Nephron (organoid): ENCODE measurements around the gene ST3GAL4.
"Not testable (repeated sequence)": the region's sequence is repeated elsewhere in the genome, so short reads cannot be mapped to it uniquely, and the experiment has no call there.

Source experiments
- H3K27ac Mint-ChIP-seq, 3 experiments: 2 replicates each; pipeline ENCODE4 v1.8.0; 2020; ENCODE audit warnings: mixed read lengths in 3 of 3, mild to moderate bottlenecking in 2 of 3, moderate library complexity in 1 of 3
- H3K27me3 Mint-ChIP-seq: 2 replicates; pipeline ENCODE4 v1.8.0; 2021; ENCODE audit warnings: low read depth, mild to moderate bottlenecking, moderate library complexity, mixed read lengths
- H3K36me3 Mint-ChIP-seq: 2 replicates; pipeline ENCODE4 v1.8.0; 2020; ENCODE audit warnings: low read depth, mixed read lengths
- H3K4me1 Mint-ChIP-seq: 2 replicates; pipeline ENCODE4 v1.8.0; 2020; ENCODE audit warnings: mixed read lengths
- H3K4me3 Mint-ChIP-seq, 3 experiments: 2 replicates each; pipeline ENCODE4 v1.8.0; 2020; ENCODE audit warnings: mild to moderate bottlenecking in 3 of 3, mixed read lengths in 3 of 3, moderate library complexity in 2 of 3
- H3K9me3 Mint-ChIP-seq: 2 replicates; pipeline ENCODE4 v1.8.0; 2020; ENCODE audit warnings: mixed read lengths
- TF ChIP-seq, protein P1 (sequence below), 3 experiments: fragments of 200-600 bp; sonication (generic); IDR thresholded peaks; one replicate each; pipeline ENCODE4 v1.5.0; 2021; ENCODE audit warnings: antibody characterized with exemption in 3 of 3; ENCODE audit not compliant: unreplicated experiment in 3 of 3

The ST3GAL4 gene

GRCh38 chr11:126384449-126385070 is 29.1 kb downstream of the ST3GAL4 start:
- H3K9me3 Mint-ChIP-seq, result no peaks in the 10 kb centered on the region
- no peaks in the 10 kb centered on the region for H3K36me3 Mint-ChIP-seq
- H3K4me3 Mint-ChIP-seq, result no peak overlapping the region
- TF ChIP-seq, protein P1, sequence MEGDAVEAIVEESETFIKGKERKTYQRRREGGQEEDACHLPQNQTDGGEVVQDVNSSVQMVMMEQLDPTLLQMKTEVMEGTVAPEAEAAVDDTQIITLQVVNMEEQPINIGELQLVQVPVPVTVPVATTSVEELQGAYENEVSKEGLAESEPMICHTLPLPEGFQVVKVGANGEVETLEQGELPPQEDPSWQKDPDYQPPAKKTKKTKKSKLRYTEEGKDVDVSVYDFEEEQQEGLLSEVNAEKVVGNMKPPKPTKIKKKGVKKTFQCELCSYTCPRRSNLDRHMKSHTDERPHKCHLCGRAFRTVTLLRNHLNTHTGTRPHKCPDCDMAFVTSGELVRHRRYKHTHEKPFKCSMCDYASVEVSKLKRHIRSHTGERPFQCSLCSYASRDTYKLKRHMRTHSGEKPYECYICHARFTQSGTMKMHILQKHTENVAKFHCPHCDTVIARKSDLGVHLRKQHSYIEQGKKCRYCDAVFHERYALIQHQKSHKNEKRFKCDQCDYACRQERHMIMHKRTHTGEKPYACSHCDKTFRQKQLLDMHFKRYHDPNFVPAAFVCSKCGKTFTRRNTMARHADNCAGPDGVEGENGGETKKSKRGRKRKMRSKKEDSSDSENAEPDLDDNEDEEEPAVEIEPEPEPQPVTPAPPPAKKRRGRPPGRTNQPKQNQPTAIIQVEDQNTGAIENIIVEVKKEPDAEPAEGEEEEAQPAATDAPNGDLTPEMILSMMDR (IDR thresholded peaks at IDR 0.05; ENCODE audit: unreplicated experiment in 3 of 3), result no peak
- H3K27ac Mint-ChIP-seq, result no peak overlapping the region
- H3K27me3 Mint-ChIP-seq, result no peaks in the 10 kb centered on the region
- peaks cover 24% of the 10 kb centered on the region for H3K4me1 Mint-ChIP-seq

- Mint-ChIP-seq H3K9me3 (no peaks in the 10 kb centered on the region), H3K27ac (no peak overlapping the region), H3K36me3 (no peaks in the 10 kb centered on the region), H3K4me1 (peaks cover 31% of the 10 kb centered on the region), H3K4me3 (no peak overlapping the region), H3K27me3 (no peaks in the 10 kb centered on the region)
- TF ChIP-seq, protein P1 (IDR thresholded peaks at IDR 0.05; ENCODE audit: unreplicated experiment in 3 of 3), result no peak
These were observed 30.7 kb downstream of the ST3GAL4 start for GRCh38 chr11:126385991-126386728.

DNA sequence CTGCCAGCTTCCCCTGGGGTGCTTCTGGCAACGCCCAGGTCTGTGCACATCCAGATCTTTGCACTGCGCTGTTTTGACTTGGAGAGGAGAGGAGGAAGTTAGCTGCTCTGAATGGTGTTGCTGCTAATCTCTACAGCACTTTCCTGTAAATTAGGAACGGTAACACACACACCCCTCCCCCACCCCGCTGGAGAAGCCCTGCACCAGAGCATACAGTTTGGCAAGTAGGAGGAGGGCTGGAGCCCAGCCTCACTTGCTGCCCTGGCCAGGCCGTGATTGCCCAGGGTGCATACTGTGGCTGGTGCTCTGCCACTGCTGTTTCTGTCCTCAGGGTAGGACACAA is 31.2 kb downstream of the ST3GAL4 start:
- H3K36me3 Mint-ChIP-seq, H3K9me3 Mint-ChIP-seq, H3K27me3 Mint-ChIP-seq, H3K27ac Mint-ChIP-seq, H3K4me3 Mint-ChIP-seq: not testable (repeated sequence)
- H3K4me1 Mint-ChIP-seq, result peaks cover 36% of the 10 kb centered on the region

- TF ChIP-seq, protein P1 (IDR thresholded peaks at IDR 0.05; ENCODE audit: unreplicated experiment in 3 of 3), result no peak
- H3K27ac Mint-ChIP-seq, result peak overlapping the region in 1 of 3 experiments; percentile 38
- peaks cover 48% of the 10 kb centered on the region for H3K4me1 Mint-ChIP-seq
- H3K27me3 Mint-ChIP-seq, result no peaks in the 10 kb centered on the region
- no peaks in the 10 kb centered on the region for H3K9me3 Mint-ChIP-seq
- H3K36me3 Mint-ChIP-seq, result no peaks in the 10 kb centered on the region
- H3K4me3 Mint-ChIP-seq, result no peak overlapping the region
These were observed 32.4 kb downstream of the ST3GAL4 start for GRCh38 chr11:126387857-126388256.

- H3K9me3 Mint-ChIP-seq, result no peaks in the 10 kb centered on the region
- no peak overlapping the region for H3K4me3 Mint-ChIP-seq
- H3K27me3 Mint-ChIP-seq, result no peaks in the 10 kb centered on the region
- TF ChIP-seq, protein P1 (IDR thresholded peaks at IDR 0.05; ENCODE audit: unreplicated experiment in 3 of 3), result no peak
- no peak overlapping the region for H3K27ac Mint-ChIP-seq
- peaks cover 60% of the 10 kb centered on the region for H3K4me1 Mint-ChIP-seq
- H3K36me3 Mint-ChIP-seq, result no peaks in the 10 kb centered on the region
These were observed 34.9 kb downstream of the ST3GAL4 start for GRCh38 chr11:126390272-126390867.

DNA sequence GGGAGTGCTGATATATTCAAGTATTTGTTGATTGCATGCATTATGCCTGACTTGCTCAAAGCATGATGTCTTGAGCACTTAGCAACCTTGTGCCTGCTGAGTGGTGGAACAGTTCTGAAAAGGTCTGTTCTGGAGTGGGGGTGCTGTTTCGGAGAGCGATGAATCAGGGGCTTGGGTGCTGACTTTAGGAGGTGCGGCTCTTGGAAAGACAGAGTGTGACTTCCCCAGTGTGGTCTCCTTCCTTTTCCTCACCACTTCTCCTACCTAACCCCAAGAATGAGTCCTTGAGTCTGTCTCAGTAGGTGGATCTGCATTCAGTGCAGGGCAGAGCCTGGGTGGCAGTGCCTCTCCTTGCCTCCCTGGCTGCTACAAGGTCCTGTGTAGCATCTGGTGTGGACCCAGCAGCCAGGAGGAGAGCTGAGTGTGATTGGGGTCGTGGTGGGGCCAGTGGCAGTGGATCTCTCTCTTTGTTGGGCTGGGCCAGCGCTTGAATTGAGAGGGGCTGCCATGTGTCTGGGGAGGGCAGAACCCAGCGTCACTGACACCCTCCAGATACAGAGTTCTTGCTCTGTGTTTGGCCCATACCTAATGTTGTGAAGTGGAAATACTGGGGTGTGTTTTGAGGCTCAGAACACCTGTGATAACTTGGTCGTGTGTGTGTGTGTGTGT is 35.9 kb downstream of the ST3GAL4 start:
- no peaks in the 10 kb centered on the region for H3K9me3 Mint-ChIP-seq
- H3K36me3 Mint-ChIP-seq, result no peaks in the 10 kb centered on the region
- TF ChIP-seq, protein P1 (IDR thresholded peaks at IDR 0.05; ENCODE audit: unreplicated experiment in 3 of 3), result no peak
- H3K27me3 Mint-ChIP-seq, result no peaks in the 10 kb centered on the region
- peak overlapping the region in 2 of 3 experiments; percentile 16 to 86 for H3K27ac Mint-ChIP-seq
- H3K4me1 Mint-ChIP-seq, result peaks cover 64% of the 10 kb centered on the region
- no peak overlapping the region for H3K4me3 Mint-ChIP-seq
